ENCODE results near the gene SLC9A7.
"Not testable (repeated sequence)": the region's sequence is repeated elsewhere in the genome, so short reads cannot be mapped to it uniquely, and the experiment has no call there.

Gene SLC9A7

DNA sequence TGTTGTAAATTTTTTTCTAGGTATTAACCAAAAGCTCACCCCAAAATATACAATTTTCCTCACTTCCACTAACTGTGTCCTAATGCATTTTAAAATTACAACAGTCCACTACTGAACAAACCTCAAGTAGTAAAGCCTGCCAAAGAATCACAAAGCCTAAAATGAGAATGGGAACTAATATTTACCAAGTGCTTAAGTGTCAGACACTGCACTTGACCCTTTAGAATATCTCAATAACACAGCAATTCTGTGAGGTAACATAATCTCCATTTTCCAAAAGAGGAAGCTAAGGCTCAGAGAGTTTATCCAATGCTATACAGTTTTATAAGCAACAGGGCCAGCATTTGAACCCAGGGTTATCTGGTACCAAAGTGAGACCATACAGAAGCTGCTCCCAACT, 4.9 kb downstream of the SLC9A7 start:
- DNase-seq (ENCODE audit: low read depth) = no peak

DNA sequence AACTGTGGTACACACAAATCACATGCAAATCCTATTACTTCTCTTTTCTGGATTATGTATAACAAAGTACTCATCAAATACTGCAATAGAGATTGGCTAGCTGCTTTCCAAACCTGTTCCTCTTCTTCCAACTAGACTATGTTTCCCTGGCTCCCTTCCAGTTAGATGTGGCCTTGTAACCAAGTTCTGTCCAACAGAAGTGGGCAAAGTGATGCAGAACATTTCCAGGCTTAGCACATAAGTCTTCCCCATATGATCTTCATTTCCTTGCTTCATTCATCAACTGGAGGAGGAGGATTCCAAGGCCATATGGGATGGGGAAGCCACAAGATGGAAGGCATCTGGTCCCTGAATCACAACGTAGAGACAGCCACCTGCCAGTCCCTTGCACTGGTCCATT, 8.0 kb downstream of the SLC9A7 start:
- no peak for DNase-seq (ENCODE audit: low read depth)

DNA sequence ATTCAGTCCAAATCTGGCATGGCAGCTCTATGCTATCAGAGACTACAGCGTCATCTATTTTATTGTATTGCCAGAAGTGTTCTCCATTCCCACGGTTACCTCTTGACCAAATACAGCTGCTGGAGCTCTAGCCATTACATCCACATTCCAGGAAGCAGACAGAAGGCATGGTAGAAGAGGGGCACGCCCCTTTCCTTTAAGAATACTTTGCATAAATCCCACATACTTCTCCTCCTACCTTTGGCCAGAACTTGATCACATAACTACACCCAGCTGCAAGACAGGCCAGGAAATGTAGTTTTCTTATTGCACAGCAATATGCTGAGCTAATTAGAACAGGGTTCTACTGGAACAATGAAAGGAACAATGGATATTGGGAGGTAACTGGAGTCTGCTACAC, 14.9 kb downstream of the SLC9A7 start:
- DNase-seq (ENCODE audit: low read depth) = no peak

- no peak for DNase-seq (ENCODE audit: low read depth)
These were observed 15.9 kb downstream of the SLC9A7 start for GRCh38 chrX:46743046-46743445.

- DNase-seq (ENCODE audit: low read depth) = no peak
These were observed 19.2 kb downstream of the SLC9A7 start for GRCh38 chrX:46739736-46740135.

DNA sequence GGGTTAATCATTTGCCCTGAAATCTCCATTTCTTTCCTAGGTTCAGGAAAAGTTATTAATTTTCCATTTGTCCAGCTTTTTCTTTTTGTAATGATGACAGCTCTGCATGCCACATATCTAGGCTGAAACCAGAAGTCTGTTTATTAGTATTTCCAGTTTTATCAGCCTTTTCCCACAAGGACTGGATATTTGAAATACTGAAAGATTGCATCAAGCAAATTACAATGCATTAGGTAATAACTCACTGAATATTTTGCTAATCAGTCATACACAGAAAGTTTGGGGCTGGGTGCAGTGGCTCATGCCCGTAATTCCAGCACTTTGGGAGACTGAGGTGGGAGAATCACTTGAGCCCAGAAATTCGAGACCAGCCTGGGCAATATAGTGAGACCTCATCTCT, 21.5 kb downstream of the SLC9A7 start:
- DNase-seq (ENCODE audit: low read depth) = no peak

DNA sequence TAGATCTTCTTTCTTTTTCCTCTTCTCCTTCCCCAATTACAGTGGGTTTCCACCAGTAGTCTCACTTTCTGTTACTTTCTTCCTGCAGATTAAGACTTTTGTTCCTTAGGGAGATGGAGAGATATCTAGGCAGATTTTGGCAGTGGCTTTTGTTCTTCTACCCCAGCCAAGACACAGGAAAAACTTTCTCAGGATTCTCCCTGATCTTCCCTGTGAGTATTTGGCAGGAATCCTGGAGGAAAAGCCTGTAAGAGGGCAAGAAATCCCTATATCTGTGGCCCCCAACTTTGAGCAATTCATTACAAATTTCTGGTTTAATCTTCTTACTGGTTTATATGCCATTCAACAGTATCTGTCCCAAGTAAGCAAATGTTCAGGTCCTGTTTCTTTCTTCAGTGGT, 21.9 kb downstream of the SLC9A7 start:
- no peak for DNase-seq (ENCODE audit: low read depth)

DNA sequence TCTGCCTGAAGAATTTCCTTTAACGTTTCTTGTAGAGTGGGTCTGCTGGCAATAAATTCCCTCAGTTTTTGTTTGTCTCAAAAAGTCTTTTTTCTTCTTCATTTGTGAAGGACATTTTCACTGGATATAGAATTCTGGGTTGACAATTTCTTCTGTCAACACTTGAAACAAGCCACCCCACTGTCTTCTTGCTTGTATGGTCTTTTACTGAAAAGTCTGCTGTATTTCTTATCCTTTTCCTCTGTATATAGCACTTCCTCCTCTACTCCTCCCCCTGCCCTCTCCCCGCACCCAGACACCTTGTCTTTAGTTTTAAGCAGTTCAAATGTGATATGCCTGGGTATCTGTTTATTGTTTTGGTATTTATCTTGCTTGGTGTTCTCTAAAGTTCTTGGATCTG, 23.3 kb downstream of the SLC9A7 start:
- no peak for DNase-seq (ENCODE audit: low read depth)

- no peak for DNase-seq (ENCODE audit: low read depth)
These were observed 25.7 kb downstream of the SLC9A7 start for GRCh38 chrX:46733226-46733625.

GRCh38 chrX:46730765-46731164, 28.2 kb downstream of the SLC9A7 start:
- no peak for DNase-seq (ENCODE audit: low read depth)

DNA sequence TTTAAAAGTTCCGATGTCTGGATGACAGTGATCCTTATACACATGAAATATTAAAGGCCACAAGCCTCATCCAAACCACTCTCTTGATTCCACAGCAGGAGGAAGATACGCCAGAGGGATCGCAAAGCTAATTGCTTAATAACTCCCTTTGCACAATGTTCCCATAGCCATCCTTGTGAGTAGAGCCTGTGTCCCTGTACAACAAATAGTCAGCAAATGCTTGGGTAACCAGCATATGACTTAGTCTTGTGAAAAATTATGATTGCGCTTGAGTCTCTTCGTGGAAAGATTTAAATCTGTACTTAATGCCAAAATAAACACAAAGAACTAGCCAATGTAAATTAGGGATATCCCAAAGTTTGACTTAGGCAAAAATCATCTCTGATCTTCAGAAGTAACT, 31.5 kb downstream of the SLC9A7 start:
- DNase-seq (ENCODE audit: low read depth) = no peak

DNA sequence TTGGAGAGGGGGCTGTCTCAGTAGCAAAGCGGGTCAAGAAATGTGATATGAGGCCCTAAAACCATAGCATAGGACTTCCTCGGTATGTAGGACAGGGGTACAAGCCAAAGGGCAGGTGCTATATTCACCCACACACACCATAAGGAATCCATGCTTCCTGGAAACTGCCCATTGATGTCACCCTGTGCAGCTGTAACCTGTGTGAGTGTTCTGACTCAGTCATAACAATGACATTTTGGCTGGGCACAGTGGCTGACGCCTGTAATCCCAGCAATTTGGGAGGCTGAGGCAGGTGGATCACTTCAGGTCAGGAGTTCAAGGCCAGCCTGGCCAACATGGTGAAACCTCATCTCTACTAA, 35.4 kb downstream of the SLC9A7 start:
- DNase-seq (ENCODE audit: low read depth) = not testable (repeated sequence)

DNA sequence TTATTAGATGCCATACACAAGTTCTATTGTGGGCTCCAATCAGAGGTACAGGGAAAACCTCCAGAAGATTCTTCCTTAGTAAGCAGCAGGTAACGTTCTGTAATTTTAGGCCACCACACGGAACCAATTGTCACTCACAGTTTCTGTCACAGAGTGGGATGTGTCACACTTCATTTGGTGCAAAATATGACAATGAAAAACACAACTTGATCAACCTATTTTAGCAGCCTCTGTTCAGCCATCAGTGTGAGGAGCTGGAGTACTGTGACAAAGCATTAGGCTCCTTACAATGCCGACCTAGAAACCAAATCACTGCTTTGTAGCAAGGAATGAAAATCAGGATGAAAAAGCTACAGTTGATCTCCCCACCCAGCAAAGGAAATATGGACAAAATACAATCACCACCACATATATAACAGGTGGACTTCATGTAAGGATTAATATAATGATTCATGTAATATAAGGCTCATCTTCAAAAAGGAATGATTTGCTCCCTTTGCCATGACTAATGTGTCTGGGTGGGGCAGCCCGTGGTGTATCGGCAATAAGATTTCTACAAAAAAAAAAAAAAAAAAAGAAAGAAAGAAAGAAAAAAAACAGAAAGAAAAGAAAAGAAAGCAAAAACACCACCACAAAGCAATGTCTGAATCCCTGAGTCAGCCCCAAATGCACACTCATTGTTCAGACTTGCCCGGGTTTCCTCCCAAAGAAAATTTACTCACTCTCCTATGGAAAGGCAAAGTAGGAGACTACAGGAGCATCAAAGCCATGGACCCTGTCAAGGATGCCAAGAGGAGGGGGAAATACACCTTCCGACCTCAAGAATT, 36.0 kb downstream of the SLC9A7 start:
- DNase-seq (ENCODE audit: low read depth) = no peak

DNA sequence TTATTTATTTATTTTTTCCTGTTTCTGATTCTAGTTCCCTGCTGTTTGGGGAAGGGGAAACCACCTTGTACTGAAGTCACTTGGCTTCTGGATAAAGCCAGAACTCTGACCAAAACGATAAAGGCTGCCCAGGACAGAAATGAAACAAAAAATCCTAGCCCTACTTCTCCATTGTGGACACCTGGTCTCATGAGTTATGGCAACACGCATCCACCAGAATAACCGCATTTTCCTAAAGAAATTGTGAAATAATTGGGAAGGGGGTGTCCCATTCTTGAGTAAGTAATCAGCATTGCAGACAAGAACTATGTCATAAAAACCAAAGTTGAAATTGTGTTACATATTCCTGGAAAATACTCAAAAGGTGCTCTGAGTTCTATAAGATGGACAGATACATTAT, 42.1 kb downstream of the SLC9A7 start:
- DNase-seq (ENCODE audit: low read depth) = no peak

DNA sequence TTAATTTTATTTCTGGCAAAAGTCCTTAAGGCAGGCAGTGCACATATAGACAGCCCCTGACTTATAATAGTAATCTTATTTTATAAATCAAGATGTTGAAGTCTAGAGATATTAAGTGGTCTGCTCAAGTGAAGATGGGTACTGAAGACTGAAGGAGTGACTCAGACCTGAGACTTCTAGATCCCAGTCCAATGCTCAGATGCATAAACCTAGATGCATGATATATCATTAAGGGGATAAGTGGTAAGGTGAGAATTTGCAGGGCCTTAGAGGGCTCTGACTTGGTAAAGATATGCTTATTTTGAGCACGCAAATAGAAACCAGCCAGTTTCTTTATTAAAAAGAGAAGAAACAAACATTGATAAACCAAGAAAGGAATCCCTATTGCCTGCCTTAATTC, 42.9 kb downstream of the SLC9A7 start:
- no peak for DNase-seq (ENCODE audit: low read depth)

GRCh38 chrX:46715530-46715929, 43.4 kb downstream of the SLC9A7 start:
- DNase-seq (ENCODE audit: low read depth) = no peak

GRCh38 chrX:46713672-46714490, 45.0 kb downstream of the SLC9A7 start:
- DNase-seq (ENCODE audit: low read depth) = no peak

- DNase-seq (ENCODE audit: low read depth) = no peak
These were observed 46.2 kb downstream of the SLC9A7 start for GRCh38 chrX:46712764-46713163.

DNA sequence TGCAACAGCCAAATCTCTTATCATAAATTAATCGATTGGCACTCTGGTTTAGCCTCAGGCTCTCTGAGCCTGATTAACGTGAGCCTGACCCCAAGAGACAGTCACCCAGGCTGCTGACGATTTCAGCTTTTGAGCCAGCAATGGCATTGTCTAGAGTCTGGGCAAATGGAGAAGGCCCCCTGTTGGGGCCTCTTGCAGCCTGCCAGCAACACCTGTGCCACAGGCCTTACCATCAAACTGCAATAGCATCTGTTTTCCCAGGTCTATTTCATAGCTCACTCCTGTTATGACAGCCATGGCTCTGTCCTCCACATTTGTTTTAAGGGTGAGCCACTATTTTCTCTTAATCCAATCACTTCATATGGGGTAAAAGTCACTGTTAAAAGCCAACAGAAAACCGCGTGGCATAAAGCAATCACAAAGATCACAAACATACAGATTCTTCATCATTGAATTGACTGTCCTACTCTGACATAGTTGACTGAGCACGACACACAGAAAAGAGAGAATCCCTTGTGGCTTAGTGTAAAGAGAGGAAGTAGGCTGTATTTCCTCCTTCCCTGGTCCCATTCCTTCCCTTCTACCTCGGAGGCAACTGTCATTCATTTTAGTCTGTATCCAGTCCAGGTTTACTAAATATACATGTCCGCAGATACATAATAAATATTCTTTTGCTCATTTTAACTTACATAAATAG, 47.8 kb downstream of the SLC9A7 start:
- no peak for DNase-seq (ENCODE audit: low read depth)

- no peak for DNase-seq (ENCODE audit: low read depth)
These were observed 48.5 kb downstream of the SLC9A7 start for GRCh38 chrX:46710425-46710824.

DNA sequence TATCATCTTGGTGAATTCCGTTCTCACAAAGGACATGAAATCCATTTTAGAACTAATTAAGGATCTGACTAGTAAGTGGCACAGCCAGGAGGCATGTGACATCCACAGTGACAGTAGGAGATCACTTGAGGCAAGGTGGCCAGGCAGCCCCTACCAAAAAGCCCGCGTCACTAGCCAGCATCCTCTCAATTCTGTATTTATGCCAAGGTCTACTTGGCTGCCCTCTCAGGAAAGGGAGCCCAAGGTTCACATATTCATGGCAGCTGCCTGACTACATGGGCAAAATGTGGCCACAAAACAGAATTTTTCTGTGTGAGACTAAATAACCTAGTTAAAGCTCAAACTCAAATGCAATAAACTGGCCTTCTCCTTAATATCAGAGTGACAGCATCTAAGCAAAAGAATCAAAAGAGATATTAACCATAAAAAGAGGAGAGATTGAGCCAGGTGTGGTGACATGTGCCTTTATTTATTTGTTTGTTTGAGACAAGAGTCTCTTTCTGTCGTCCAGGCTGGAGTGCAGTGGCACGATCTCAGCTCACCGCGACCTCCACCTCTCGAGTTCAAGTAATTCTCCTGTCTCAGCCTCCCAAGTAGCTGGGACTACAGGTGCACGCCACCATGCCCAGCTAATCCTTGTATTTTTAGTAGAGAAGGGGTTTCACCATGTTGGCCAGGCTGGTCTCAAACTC, 51.5 kb downstream of the SLC9A7 start:
- no peak for DNase-seq (ENCODE audit: low read depth)

DNA sequence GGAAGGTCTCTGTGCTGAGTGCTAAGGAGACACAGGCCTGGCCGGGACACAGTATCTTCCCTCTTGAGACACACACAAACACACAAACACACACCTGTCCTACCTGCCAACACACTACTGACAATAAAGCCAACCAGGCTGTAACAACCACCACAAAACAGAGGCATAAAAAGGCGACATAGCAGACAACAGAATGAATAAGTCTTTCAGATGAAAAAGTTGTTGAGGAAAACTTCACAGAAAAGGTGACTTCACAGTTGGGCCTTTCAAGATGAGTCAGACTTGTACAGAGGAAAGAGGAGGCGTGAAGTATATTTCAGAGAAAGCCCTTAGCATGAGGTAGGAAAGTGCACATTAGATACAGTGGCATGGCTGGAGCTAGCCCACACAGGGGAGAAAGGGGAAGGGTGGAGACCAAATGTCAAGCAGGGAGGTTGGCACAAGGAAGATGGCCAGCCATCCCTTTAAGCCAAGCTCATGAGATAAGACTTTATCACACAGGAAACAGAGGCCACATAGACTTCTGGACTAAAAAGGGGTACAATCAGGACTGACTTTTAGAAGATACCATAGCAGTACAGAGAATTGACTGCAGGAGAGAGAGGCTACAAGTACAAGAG, 54.0 kb downstream of the SLC9A7 start:
- peak; percentile 2 for DNase-seq (ENCODE audit: low read depth)

All from activated gamma-delta T cell treated with anti-CD3 and anti-CD28 coated beads, Interleukin-2, amount 50 U/mL, for 16 hours (primary cell).